Activated CD8-positive, alpha-beta memory T cell treated with anti-CD3 and anti-CD28 coated beads for 36 hours (primary cell): Measurements from ENCODE around the gene OR6B3. TPM values are rescaled to one million over a fixed set of nuclear protein-coding genes. Genes with fewer than 3 reads are reported as not detected.

Source experiments
- CTCF ChIA-PET: fragments of 350-600 bp; sonication (Branson Sonifier 250); formaldehyde crosslinking; loops from one replicate; lab custom pipeline; 2021; ENCODE audit warnings: antibody characterized with exemption; lab: Charles Lee
- POLR2A ChIA-PET: fragments of 350-600 bp; sonication (Branson Sonifier 250); formaldehyde crosslinking; loops from one replicate; lab custom pipeline; 2021; ENCODE audit warnings: antibody characterized with exemption; lab: Charles Lee
- total RNA-seq, 2 experiments: library from RNA; stranded (reverse); gene quantifications; one replicate each; pipeline ENCODE4 v1.2.3, GENCODE V29; 2021

The OR6B3 gene
- total RNA-seq, 2 experiments from 2014 or later: not detected

DNA sequence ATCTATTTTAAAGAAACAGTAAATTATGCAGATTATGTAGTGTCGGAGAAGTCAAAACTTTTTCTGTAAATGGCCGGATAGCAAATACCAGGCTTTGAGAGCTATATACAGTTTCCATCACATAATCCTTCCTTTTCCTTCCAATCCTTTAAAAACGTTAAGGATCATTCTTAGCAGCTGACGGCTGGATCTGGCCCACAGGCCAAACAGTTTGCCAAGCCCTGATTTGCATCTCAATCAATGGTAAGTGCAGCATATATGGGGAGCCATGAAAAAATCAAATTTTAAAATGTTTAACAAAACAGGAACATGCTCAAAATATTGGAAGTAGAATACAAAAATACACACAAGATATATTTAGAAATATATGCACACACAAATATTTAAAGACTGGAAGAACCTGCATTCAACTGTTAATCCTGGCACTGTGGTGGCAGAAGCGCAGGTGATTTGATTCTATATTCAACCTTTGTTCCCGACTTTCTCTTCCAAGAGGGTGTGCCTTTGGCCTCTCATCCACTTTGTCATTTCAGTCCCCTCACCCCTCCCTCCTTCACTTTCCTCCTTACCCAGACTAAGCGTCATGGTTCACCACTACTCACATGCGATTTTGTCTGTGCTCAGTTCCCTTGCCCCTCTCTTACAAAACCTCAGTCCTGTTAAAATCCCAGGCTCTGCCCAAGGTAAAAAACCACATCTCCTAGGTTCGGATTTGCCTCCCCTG lies 55.5 kb downstream of the OR6B3 start:
- POLR2A ChIA-PET: no interaction called here
- CTCF ChIA-PET: no interaction called here

Other genes with a start within 250 kb of the OR6B3 start
- gene NDUFA10, start 28.2 kb downstream of the OR6B3 start, total RNA-seq: 100 to 1,000 TPM; 165 to 172 TPM
- gene OR6B2, start 23.1 kb downstream of the OR6B3 start, total RNA-seq: not detected
- 100 to 1,000 TPM; 165 to 187 TPM for gene COPS9, start 82.8 kb upstream of the OR6B3 start, total RNA-seq
- gene OTOS, start 87.1 kb upstream of the OR6B3 start, total RNA-seq: not detected